GM10266 (cell line): ENCODE results near the gene PXDN.

ENCODE experiments used
- DNase-seq: peaks from one replicate; pipeline ENCODE4 v3.0.0; 2012; ENCODE audit errors: extremely low spot score
- CTCF ChIP-seq: IDR thresholded peaks from 2 replicates; pipeline ENCODE4 v1.5.1; 2012; ENCODE audit warnings: mild to moderate bottlenecking, low read depth; ENCODE audit not compliant: control insufficient read depth, insufficient read depth; ENCODE audit errors: missing control alignments

PXDN gene

GRCh38 chr2:1633092-1633671 lies 111.1 kb downstream of the PXDN start:
- DNase-seq: no peak
- no peak for TF ChIP-seq CTCF

- DNase-seq: no peak
- no peak for TF ChIP-seq CTCF
Observed at GRCh38 chr2:1632510-1632909, 111.8 kb downstream of the PXDN start.

- DNase-seq: no peak
- no peak for TF ChIP-seq CTCF
Observed at GRCh38 chr2:1632002-1632348, 112.3 kb downstream of the PXDN start.

GRCh38 chr2:1631292-1632001 lies 112.9 kb downstream of the PXDN start:
- no peak for TF ChIP-seq CTCF
- no peak for DNase-seq

- no peak for TF ChIP-seq CTCF
- no peak for DNase-seq
Observed at GRCh38 chr2:1628893-1629292, 115.4 kb downstream of the PXDN start.

- no peak for TF ChIP-seq CTCF
Observed at GRCh38 chr2:1627628-1628381, 116.5 kb downstream of the PXDN start.

GRCh38 chr2:1626271-1626681 lies 118.0 kb downstream of the PXDN start:
- no peak for DNase-seq
- no peak for TF ChIP-seq CTCF

More at GRCh38 chr2:1627628-1628381, 116.5 kb downstream of the PXDN start:
- DNase-seq: no peak
